ENCODE data around the gene WASF2. TPM values are rescaled to one million over a fixed set of nuclear protein-coding genes. Genes with fewer than 3 reads are reported as not detected.
"Not testable (repeated sequence)": the region's sequence is repeated elsewhere in the genome, so short reads cannot be mapped to it uniquely, and the experiment has no call there.

The WASF2 gene
- total RNA-seq, 2 donors from 2014 or later = 42.0 to 63.6 TPM

DNA sequence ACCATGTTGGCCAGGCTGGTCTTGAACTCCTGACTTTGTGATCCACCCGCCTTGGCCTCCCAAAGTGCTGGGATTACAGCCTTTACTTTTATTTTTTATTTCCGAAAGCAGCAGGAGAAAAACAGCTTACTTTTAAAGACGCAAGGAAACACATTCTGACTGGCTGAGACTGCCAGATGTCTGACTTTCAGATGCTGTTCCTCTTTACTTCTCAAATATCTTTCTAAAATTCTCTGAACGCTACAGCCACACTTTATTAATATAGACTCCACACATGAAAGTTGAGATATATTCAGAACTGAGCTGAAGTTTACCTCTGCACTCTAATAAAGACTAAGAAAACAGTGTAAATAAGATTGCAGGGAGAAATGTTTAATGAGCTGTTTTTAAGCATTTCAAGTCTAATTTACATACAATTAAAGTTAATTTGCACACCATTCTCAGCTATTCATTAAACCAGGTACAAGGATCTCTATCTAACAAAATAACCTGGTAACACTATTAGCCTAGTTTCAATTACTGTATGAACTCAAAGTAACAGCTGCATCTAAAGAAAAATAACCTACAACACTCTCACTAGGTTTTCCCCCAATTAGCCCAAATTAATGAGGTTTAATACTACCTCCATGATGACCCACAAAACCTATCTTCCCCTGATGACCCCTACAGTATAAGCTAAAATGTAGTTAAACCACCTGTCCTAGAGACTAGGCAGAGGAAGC is 24.9 kb downstream of the WASF2 start:
- Histone ChIP-seq H3K36me3 (no peaks in the 10 kb centered on the region), H3K27ac (no peak overlapping the region), H3K9me3 (no peaks in the 10 kb centered on the region), H3K4me3 (no peak overlapping the region), H3K27me3 (replicated peaks; ENCODE audit: insufficient read depth) (no peaks in the 10 kb centered on the region), H3K4me1 (replicated peaks) (no peaks in the 10 kb centered on the region)
- DNase-seq (ENCODE audit: low spot score) = no peak
- 75% methylated on average over 4 of the region's 4 CpGs for WGBS
- intact Hi-C loops (cut with DNase I) = no loop called here
- TF ChIP-seq POLR2A (IDR thresholded peaks at IDR 0.05) (no peak), POLR2AphosphoS5 (IDR thresholded peaks at IDR 0.05) (no peak)
- TF ChIP-seq, protein P1, sequence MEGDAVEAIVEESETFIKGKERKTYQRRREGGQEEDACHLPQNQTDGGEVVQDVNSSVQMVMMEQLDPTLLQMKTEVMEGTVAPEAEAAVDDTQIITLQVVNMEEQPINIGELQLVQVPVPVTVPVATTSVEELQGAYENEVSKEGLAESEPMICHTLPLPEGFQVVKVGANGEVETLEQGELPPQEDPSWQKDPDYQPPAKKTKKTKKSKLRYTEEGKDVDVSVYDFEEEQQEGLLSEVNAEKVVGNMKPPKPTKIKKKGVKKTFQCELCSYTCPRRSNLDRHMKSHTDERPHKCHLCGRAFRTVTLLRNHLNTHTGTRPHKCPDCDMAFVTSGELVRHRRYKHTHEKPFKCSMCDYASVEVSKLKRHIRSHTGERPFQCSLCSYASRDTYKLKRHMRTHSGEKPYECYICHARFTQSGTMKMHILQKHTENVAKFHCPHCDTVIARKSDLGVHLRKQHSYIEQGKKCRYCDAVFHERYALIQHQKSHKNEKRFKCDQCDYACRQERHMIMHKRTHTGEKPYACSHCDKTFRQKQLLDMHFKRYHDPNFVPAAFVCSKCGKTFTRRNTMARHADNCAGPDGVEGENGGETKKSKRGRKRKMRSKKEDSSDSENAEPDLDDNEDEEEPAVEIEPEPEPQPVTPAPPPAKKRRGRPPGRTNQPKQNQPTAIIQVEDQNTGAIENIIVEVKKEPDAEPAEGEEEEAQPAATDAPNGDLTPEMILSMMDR (IDR thresholded peaks at IDR 0.05) = no peak

DNA sequence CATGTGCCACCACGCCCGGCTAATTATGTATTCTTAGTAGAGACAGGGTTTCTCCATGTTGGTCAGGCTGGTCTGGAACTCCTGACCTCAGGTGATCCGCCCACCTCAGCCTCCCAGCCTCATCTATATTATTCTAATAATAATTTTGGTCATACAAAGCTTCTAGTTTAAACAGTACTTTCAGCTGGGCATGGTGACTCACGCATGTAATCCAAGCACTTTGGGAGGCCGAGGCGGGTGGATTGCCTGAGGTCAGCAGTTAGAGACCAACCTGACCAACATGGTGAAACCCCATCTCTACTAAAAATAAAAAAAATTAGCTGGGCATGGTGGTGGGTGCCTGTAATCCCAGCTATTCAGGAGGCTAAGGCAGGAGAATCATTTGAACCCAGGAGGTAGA is 26.1 kb downstream of the WASF2 start:
- 76% methylated on average over 6 of the region's 6 CpGs for WGBS
- H3K36me3 ChIP-seq; DNase-seq (ENCODE audit: low spot score); H3K4me3 ChIP-seq; H3K27me3 ChIP-seq (replicated peaks; ENCODE audit: insufficient read depth); H3K27ac ChIP-seq; intact Hi-C loops (cut with DNase I); H3K9me3 ChIP-seq; H3K4me1 ChIP-seq (replicated peaks): not testable (repeated sequence)

DNA sequence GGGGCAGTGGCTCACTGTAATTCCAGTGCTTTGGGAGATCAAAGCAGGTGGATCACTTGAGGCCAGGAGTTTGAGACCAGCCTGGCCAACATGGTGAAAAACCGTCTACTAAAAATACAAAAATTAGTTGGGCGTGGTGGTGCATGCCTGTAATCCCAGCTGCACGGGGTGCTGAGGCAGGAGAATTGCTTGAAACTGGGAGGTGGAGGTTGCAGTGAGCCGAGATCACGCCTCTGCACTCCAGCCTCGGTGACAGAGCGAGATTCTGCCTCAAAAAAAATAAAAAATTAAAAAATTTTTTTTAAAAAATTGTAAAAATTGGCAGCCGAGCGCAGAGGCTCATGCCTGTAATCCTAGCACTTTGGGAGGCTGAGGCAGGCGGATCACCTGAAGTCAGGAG is 31.4 kb downstream of the WASF2 start:
- H3K36me3 ChIP-seq; intact Hi-C loops (cut with DNase I); H3K9me3 ChIP-seq; H3K4me3 ChIP-seq; H3K27ac ChIP-seq; H3K27me3 ChIP-seq (replicated peaks; ENCODE audit: insufficient read depth); H3K4me1 ChIP-seq (replicated peaks); DNase-seq (ENCODE audit: low spot score): not testable (repeated sequence)
- WGBS = 88% methylated on average over 10 of the region's 10 CpGs

DNA sequence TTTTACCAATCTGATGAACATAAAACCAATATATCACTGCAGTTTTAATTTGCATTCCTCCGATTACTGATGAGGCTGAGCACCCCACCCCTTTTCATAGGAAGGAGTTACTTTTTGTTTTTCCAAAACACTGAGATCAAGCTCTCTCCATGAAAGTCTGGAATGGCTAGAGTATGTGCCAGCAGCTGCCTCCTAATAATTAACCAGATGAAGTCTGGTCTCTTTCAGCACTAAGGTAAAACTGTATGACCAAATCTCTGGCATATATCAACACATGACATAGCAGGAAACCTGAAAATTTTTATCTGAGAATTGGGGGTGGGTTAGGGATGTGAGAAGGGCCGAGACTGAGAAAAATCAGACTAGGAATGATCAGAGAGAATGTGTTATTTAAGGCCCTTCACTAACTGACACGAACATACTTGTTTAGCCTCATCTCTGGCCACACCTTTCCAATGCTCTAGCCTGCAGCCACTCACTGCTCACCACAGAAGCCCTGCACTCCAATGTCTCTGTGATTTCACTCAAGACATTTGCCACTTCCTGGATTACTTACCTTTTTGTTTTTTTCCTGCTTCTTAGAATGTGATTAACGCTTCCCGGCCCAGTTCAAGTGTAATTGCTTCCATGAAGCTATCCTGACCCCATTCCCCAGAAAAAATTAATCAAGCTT is 34.7 kb downstream of the WASF2 start:
- Histone ChIP-seq H3K4me1 (replicated peaks) (peaks cover 6% of the 10 kb centered on the region), H3K4me3 (no peak overlapping the region), H3K27me3 (replicated peaks; ENCODE audit: insufficient read depth) (no peaks in the 10 kb centered on the region), H3K27ac (no peak overlapping the region), H3K9me3 (no peaks in the 10 kb centered on the region), H3K36me3 (no peaks in the 10 kb centered on the region)
- intact Hi-C loops (cut with DNase I) = no loop called here
- 37% methylated on average over 5 of the region's 5 CpGs for WGBS
- no peak for DNase-seq (ENCODE audit: low spot score)
- TF ChIP-seq POLR2A (IDR thresholded peaks at IDR 0.05) (no peak), POLR2AphosphoS5 (IDR thresholded peaks at IDR 0.05) (no peak)
- TF ChIP-seq, protein P1 (IDR thresholded peaks at IDR 0.05) = no peak

DNA sequence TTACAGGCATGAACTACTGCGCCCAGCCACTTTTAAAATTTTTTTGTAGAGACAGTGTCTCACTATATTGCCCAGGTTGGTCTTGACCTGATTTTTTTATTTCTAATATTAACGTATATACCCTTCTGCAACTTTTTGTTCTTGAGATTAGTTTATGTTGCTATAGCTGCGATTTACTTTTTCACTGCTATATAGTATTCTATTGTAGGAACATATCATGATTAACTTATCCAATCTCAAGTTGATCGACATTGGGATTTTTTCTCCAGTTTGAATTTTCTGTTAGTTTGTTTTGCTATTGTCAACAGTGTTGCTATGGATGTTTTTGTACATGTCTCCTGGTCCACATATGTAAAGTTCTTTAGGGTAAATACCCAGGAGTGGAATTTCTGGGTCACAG is 35.4 kb downstream of the WASF2 start:
- intact Hi-C loops (cut with DNase I) = no loop called here
- H3K27ac ChIP-seq = no peak overlapping the region
- H3K36me3 ChIP-seq = no peaks in the 10 kb centered on the region
- no peaks in the 10 kb centered on the region for H3K27me3 ChIP-seq (replicated peaks; ENCODE audit: insufficient read depth)
- TF ChIP-seq POLR2A (IDR thresholded peaks at IDR 0.05) = no peak
- TF ChIP-seq, protein P1 (IDR thresholded peaks at IDR 0.05) = no peak
- no peak for TF ChIP-seq POLR2AphosphoS5 (IDR thresholded peaks at IDR 0.05)
- no peak for DNase-seq (ENCODE audit: low spot score)
- H3K4me1 ChIP-seq (replicated peaks) = peaks cover 6% of the 10 kb centered on the region
- H3K4me3 ChIP-seq = no peak overlapping the region
- no peaks in the 10 kb centered on the region for H3K9me3 ChIP-seq
- WGBS = over 99% methylated on average over 4 of the region's 4 CpGs

DNA sequence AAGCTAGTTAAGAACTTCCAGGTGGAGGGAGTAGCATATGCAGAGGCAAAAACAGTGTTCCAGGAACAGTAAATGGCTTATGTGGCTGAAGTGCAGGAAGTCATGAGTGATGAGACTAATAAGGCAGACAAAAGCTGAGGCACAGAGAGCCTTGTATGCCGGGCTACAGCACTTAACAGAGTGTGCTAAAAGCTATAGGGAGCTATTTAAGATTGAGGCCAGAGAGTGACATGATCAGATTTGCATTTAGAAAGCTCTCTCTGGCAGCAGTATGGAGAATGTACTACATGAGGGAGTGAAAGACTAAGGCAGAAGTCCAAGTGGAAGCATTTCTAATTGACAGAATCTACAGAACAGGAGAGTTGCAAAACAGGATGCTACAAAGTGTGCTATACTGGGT is 38.6 kb downstream of the WASF2 start:
- TF ChIP-seq POLR2AphosphoS5 (IDR thresholded peaks at IDR 0.05) (no peak), POLR2A (IDR thresholded peaks at IDR 0.05) (no peak)
- TF ChIP-seq, protein P1 (IDR thresholded peaks at IDR 0.05) = no peak
- DNase-seq (ENCODE audit: low spot score) = no peak
- no peaks in the 10 kb centered on the region for H3K9me3 ChIP-seq
- H3K4me1 ChIP-seq (replicated peaks) = peaks cover 6% of the 10 kb centered on the region
- H3K27ac ChIP-seq = no peak overlapping the region
- no peaks in the 10 kb centered on the region for H3K36me3 ChIP-seq
- no peak overlapping the region for H3K4me3 ChIP-seq
- intact Hi-C loops (cut with DNase I) = no loop called here
- WGBS = 24% methylated on average over 1 of the region's 1 CpG
- no peaks in the 10 kb centered on the region for H3K27me3 ChIP-seq (replicated peaks; ENCODE audit: insufficient read depth)
